IMR-90 (cell line): ENCODE data around the gene NAA50. TPM values are rescaled to one million over a fixed set of nuclear protein-coding genes. Genes with fewer than 3 reads are reported as not detected.

Experiments used
- ATAC-seq: fragments of 200-7000 bp; cut with Tn5 transposase; 2 replicates; pipeline ENCODE4 v1.9.1; 2020; ENCODE audit warnings: low read depth, mild to moderate bottlenecking, moderate library complexity
- BruUV-seq: library from RNA; stranded (reverse); fragments of 400-500 nt; replicated peaks from 2 replicates; lab custom pipeline; 2021; lab: Mats Ljungman, UMichigan
- CTCF ChIA-PET: fragments of 300-600 bp; formaldehyde crosslinking; extraction: SDS; loops from one replicate; lab custom pipeline; 2021; ENCODE audit warnings: antibody characterized with exemption; lab: Yijun Ruan, JAX
- POLR2A ChIA-PET: fragments of 300-600 bp; sonication (Branson Sonifier 250); formaldehyde crosslinking; loops from one replicate; lab custom pipeline; 2022; ENCODE audit warnings: antibody characterized with exemption; ENCODE audit not compliant: unreplicated experiment; lab: Charles Lee
- DNase-seq: peaks from one replicate; pipeline ENCODE4 v3.0.0; 2013
- H2AFZ ChIP-seq: replicated peaks from 2 replicates; pipeline ENCODE3; 2013; ENCODE audit warnings: low read length, mild to moderate bottlenecking; ENCODE audit not compliant: poor library complexity
- H2AK5ac ChIP-seq: 2 replicates; pipeline ENCODE4 v1.6.1; 2013; ENCODE audit warnings: low read depth, low read length, inconsistent platforms
- H2AK9ac ChIP-seq: replicated peaks from 2 replicates; pipeline ENCODE3; 2013; ENCODE audit warnings: mild to moderate bottlenecking, low read depth, low read length, moderate library complexity; ENCODE audit not compliant: poor library complexity
- H2BK120ac ChIP-seq: 2 replicates; pipeline ENCODE4 v1.6.1; 2013; ENCODE audit warnings: low read depth, low read length, inconsistent platforms
- H2BK15ac ChIP-seq: 3 replicates; pipeline ENCODE4 v1.6.1; 2013; ENCODE audit warnings: low read depth, low read length, inconsistent platforms
- H2BK20ac ChIP-seq: 2 replicates; pipeline ENCODE4 v1.6.1; 2013; ENCODE audit warnings: low read depth, mild to moderate bottlenecking, inconsistent platforms, low read length, moderate library complexity
- H2BK5ac ChIP-seq: 2 replicates; pipeline ENCODE4 v1.6.1; 2013; ENCODE audit warnings: mild to moderate bottlenecking, low read depth, low read length, inconsistent platforms; ENCODE audit not compliant: poor library complexity, severe bottlenecking
- H3K14ac ChIP-seq: replicated peaks from 2 replicates; pipeline ENCODE4 v1.6.1; 2013; ENCODE audit warnings: low read depth, low read length, inconsistent platforms
- H3K18ac ChIP-seq: 2 replicates; pipeline ENCODE4 v1.6.1; 2013; ENCODE audit warnings: low read depth, low read length, control low read depth
- H3K23ac ChIP-seq: 2 replicates; pipeline ENCODE4 v1.6.1; 2013; ENCODE audit warnings: low read depth, low read length, inconsistent platforms
- H3K27ac ChIP-seq: 2 replicates; pipeline ENCODE4 v1.5.1; 2013; ENCODE audit warnings: mild to moderate bottlenecking, control low read depth, low read length; ENCODE audit not compliant: insufficient read depth
- H3K27me3 ChIP-seq: 2 replicates; pipeline ENCODE4 v1.6.1; 2013; ENCODE audit warnings: low read length; ENCODE audit not compliant: control insufficient read depth, insufficient read depth
- H3K36me3 ChIP-seq: 2 replicates; pipeline ENCODE4 v1.6.1; 2013; ENCODE audit warnings: low read length, mixed read lengths; ENCODE audit not compliant: control insufficient read depth, insufficient read depth
- H3K4ac ChIP-seq: 2 replicates; pipeline ENCODE4 v1.6.1; 2013; ENCODE audit warnings: low read depth, low read length, inconsistent platforms
- H3K4me1 ChIP-seq: 2 replicates; pipeline ENCODE4 v1.6.1; 2013; ENCODE audit warnings: low read length, mixed read lengths; ENCODE audit not compliant: control insufficient read depth, insufficient read depth
- H3K4me2 ChIP-seq: 2 replicates; pipeline ENCODE4 v1.6.1; 2013; ENCODE audit warnings: low read depth, mild to moderate bottlenecking, control low read depth, low read length, moderate library complexity
- H3K4me3 ChIP-seq: 2 replicates; pipeline ENCODE4 v1.5.1; 2013; ENCODE audit warnings: low read depth, mild to moderate bottlenecking, control low read depth, low read length, moderate library complexity; ENCODE audit not compliant: insufficient read depth
- H3K56ac ChIP-seq: 2 replicates; pipeline ENCODE4 v1.6.1; 2013; ENCODE audit warnings: low read length, inconsistent platforms; ENCODE audit not compliant: insufficient read depth; ENCODE audit errors: extremely low read depth
- H3K79me1 ChIP-seq, 2 experiments: 2 replicates each; pipeline ENCODE4 v1.6.1; 2013; ENCODE audit warnings: low read length in 2 of 2, inconsistent platforms in 1 of 2, low read depth in 1 of 2
- H3K9ac ChIP-seq: 2 replicates; pipeline ENCODE4 v1.6.1; 2013; ENCODE audit warnings: low read depth, low read length, control low read depth
- H3K9me1 ChIP-seq: 2 replicates; pipeline ENCODE4 v1.6.1; 2013; ENCODE audit warnings: low read length, inconsistent platforms; ENCODE audit not compliant: insufficient read depth
- H3K9me3 ChIP-seq: 2 replicates; pipeline ENCODE4 v1.6.1; 2013; ENCODE audit warnings: low read length; ENCODE audit not compliant: control insufficient read depth, insufficient read depth
- H4K20me1 ChIP-seq: 2 replicates; pipeline ENCODE4 v1.6.1; 2013; ENCODE audit warnings: low read length, inconsistent platforms; ENCODE audit not compliant: insufficient read depth
- H4K5ac ChIP-seq: 2 replicates; pipeline ENCODE4 v1.6.1; 2013; ENCODE audit warnings: mild to moderate bottlenecking, low read depth, low read length, control low read depth
- H4K8ac ChIP-seq, 2 experiments: 2 replicates each; pipeline ENCODE4 v1.6.1; 2013; ENCODE audit warnings: low read depth in 2 of 2, low read length in 2 of 2, control low read depth in 1 of 2, inconsistent platforms in 1 of 2
- H4K91ac ChIP-seq: 2 replicates; pipeline ENCODE4 v1.6.1; 2013; ENCODE audit warnings: low read depth, low read length, inconsistent platforms; ENCODE audit not compliant: insufficient read depth
- BHLHE40 ChIP-seq: fragments of 150-350 bp; IDR thresholded peaks from 2 replicates; pipeline ENCODE4 v1.6.1; 2016; ENCODE audit warnings: mild to moderate bottlenecking, low read depth, low read length
- CTCF ChIP-seq: conservative IDR thresholded peaks from 2 replicates; pipeline ENCODE4 v1.5.1; 2012; ENCODE audit warnings: mild to moderate bottlenecking, low read depth, low read length, improper control_type of control experiment
- MAFK ChIP-seq: IDR thresholded peaks from 2 replicates; pipeline ENCODE4 v1.6.1; 2012; ENCODE audit warnings: low read depth, low read length, improper control_type of control experiment
- MXI1 ChIP-seq: IDR thresholded peaks from 2 replicates; pipeline ENCODE4 v1.6.1; 2012; ENCODE audit warnings: low read depth, mild to moderate bottlenecking, low read length, moderate library complexity, borderline replicate concordance
- POLR2A ChIP-seq: IDR thresholded peaks from 2 replicates; pipeline ENCODE4 v1.6.1; 2012; ENCODE audit warnings: mild to moderate bottlenecking, low read depth, low read length
- RAD21 ChIP-seq: IDR thresholded peaks from 2 replicates; pipeline ENCODE4 v1.6.1; 2012; ENCODE audit warnings: low read length, improper control_type of control experiment
- SMC3 ChIP-seq: fragments of 150-350 bp; IDR thresholded peaks from 2 replicates; pipeline ENCODE4 v1.6.1; 2016; ENCODE audit warnings: low read depth, mild to moderate bottlenecking, antibody characterized with exemption, low read length, moderate library complexity
- WGBS, 2 experiments: methylation state at CpG; one replicate each; pipeline versions ENCODE4 v1.1.5 to v1.1.7; 2013; ENCODE audit warnings: missing lambda C conversion rate in 2 of 2; ENCODE audit not compliant: insufficient read length in 1 of 2; ENCODE audit errors: extremely low coverage in 2 of 2; 5-methylcytosine and 5-hydroxymethylcytosine counted together
- dilution Hi-C: fragments of 300-500 bp; cut with HindIII; formaldehyde crosslinking; loops from one replicate; pipeline ENCODE4 v1.14.3; 2018; ENCODE audit warnings: low sequenced_read_pairs; ENCODE audit not compliant: unreplicated experiment
- in situ Hi-C: fragments of 300-500 bp; cut with MboI; formaldehyde crosslinking; loops from 3 replicates; pipeline ENCODE4 v1.14.3; 2019; ENCODE audit warnings: low sequenced_read_pairs, inconsistent platforms, mixed read lengths
- intact Hi-C: fragments of 100-400 bp; cut with micrococcal nuclease; formaldehyde crosslinking; loops from 2 replicates; pipeline ENCODE4 v1.10.0; 2022
- polyA plus RNA-seq, 3 experiments: library from polyadenylated mRNA; depleted of rRNA; stranded (reverse); fragments of >200 nt; gene quantifications; 2 replicates each; pipeline ENCODE4 v1.2.3, GENCODE V29; 2012; ENCODE audit warnings: low replicate concordance in 1 of 3
- total RNA-seq: library from RNA; depleted of rRNA; stranded (reverse); fragments of >200 nt; gene quantifications from 2 replicates; pipeline ENCODE4 v1.2.3, GENCODE V29; 2012

NAA50 gene
- total and polyA plus RNA-seq, 2 of the 4 experiments (the other 2 are of a cell fraction) = 42.4 to 125 TPM

GRCh38 chr3:113783980-113784379, 37.9 kb upstream of the NAA50 start:
- no peak for DNase-seq
- Histone ChIP-seq H3K36me3 (peaks cover 13% of the 10 kb centered on the region), H2BK5ac (peak overlapping the region; percentile 64), H3K14ac (peak overlapping the region; percentile 53), H3K27me3 (no peaks in the 10 kb centered on the region), H4K8ac (peak overlapping the region in 1 of 2 experiments; percentile 17; a peak in 2 of 4 replicates), H2BK120ac (peak overlapping the region; percentile 70), H4K91ac (peak overlapping the region; percentile 75), H2BK20ac (peak overlapping the region; percentile 47), H3K18ac (peak overlapping the region; percentile 92; the same call in 1 of the 2 replicates), H2BK15ac (peak overlapping the region; percentile 51; the same call in 1 of the 3 replicates), H2AK9ac (no peak overlapping the region), H3K79me1 (peaks cover 3 to 13% of the 10 kb centered on the region in 2 experiments; a peak in 2 of 4 replicates), H3K56ac (peak overlapping the region; percentile 1; the same call in 1 of the 2 replicates), H2AK5ac (peak overlapping the region; percentile 20; the same call in 1 of the 2 replicates), H3K4me2 (peak overlapping the region; percentile 38; the same call in 1 of the 2 replicates), H4K5ac (peak overlapping the region; percentile 71), H3K23ac (peak overlapping the region; percentile 39), H3K4me1 (peaks cover 2% of the 10 kb centered on the region; the same call in 1 of the 2 replicates), H3K27ac (peak overlapping the region; percentile 64; the same call in 1 of the 2 replicates), H2AFZ (no peak overlapping the region), H3K9me3 (no peaks in the 10 kb centered on the region), H3K4ac (peak overlapping the region; percentile 84), H3K4me3 (no peak overlapping the region), H3K9ac (no peak overlapping the region; the same call in 1 of the 2 replicates), H4K20me1 (no peaks in the 10 kb centered on the region), H3K9me1 (peaks cover 2% of the 10 kb centered on the region; the same call in 1 of the 2 replicates)
- BruUV-seq = no TSS peak
- intact Hi-C loops = loop anchor here (1.0 kb wide), 1 partner anchor 39 kb away; no protein-coding TSS in a partner anchor
- ATAC-seq = peak; percentile 19; the same call in 1 of the 2 replicates
- no CpG with 5 or more reads among the region's 4 CpGs for WGBS, 2 experiments
- CTCF ChIA-PET = interaction anchor here (1.5 kb wide), 1 partner anchor 55 kb away, joined by 3 read pairs; the partner anchor contains the start of gene GRAMD1C
- dilution Hi-C loops = no loop called here
- TF ChIP-seq MXI1 = no peak
- no peak for TF ChIP-seq BHLHE40
- TF ChIP-seq RAD21 = no peak
- no peak for TF ChIP-seq MAFK
- TF ChIP-seq CTCF = no peak
- no peak for TF ChIP-seq SMC3
- no peak for TF ChIP-seq POLR2A
- POLR2A ChIA-PET = interaction anchor here (0.6 kb wide), 1 partner anchor 270 kb away, joined by 3 read pairs; no protein-coding TSS in a partner anchor
- in situ Hi-C loops = no loop called here
